ENCODE measurements around the gene APEH.

- no peak for TF ChIP-seq CTCF (conservative IDR thresholded peaks at IDR 0.05; ENCODE audit: low read depth, low read length)
- TF ChIP-seq EZH2phosphoT487 (IDR thresholded peaks at IDR 0.05; ENCODE audit: borderline replicate concordance, low read length) = no peak
- no peak for TF ChIP-seq EZH2 (IDR thresholded peaks at IDR 0.05; ENCODE audit: low read length, unreplicated experiment)
These were observed 48.0 kb upstream of the APEH start for GRCh38 chr3:49626101-49626581.
